Karpas-422 (cell line): ENCODE measurements around the gene PTCH2. TPM values are rescaled to one million over a fixed set of nuclear protein-coding genes. Genes with fewer than 3 reads are reported as not detected.

Source experiments
- DNase-seq: peaks from one replicate; pipeline ENCODE4 v3.0.0-alpha.2; 2015
- H2AFZ ChIP-seq: fragments of 200-600 bp; sonication (generic); 2 replicates; pipeline ENCODE4 v1.6.1; 2014; ENCODE audit warnings: antibody characterized with exemption, low read length, mixed read lengths
- H3K27ac ChIP-seq: fragments of 200-600 bp; sonication (generic); 2 replicates; pipeline ENCODE4 v1.5.1; 2014; ENCODE audit warnings: mild to moderate bottlenecking, low read length, moderate library complexity
- H3K27me3 ChIP-seq: fragments of 200-600 bp; sonication (generic); 2 replicates; pipeline ENCODE4 v1.6.1; 2014; ENCODE audit warnings: low read length, mixed read lengths
- H3K36me3 ChIP-seq: fragments of 200-600 bp; sonication (generic); 2 replicates; pipeline ENCODE4 v1.6.1; 2014; ENCODE audit warnings: low read length, mixed read lengths; ENCODE audit not compliant: insufficient read depth
- H3K4me1 ChIP-seq: fragments of 200-600 bp; sonication (generic); 2 replicates; pipeline ENCODE4 v1.6.1; 2014; ENCODE audit warnings: mild to moderate bottlenecking, low read length, mixed read lengths
- H3K4me2 ChIP-seq: fragments of 200-600 bp; sonication (generic); 2 replicates; pipeline ENCODE4 v1.6.1; 2014; ENCODE audit warnings: low read length, low read depth, mild to moderate bottlenecking; ENCODE audit not compliant: poor library complexity, severe bottlenecking
- H3K4me3 ChIP-seq: fragments of 200-600 bp; sonication (generic); 2 replicates; pipeline ENCODE4 v1.5.1; 2014; ENCODE audit warnings: mild to moderate bottlenecking, antibody characterized with exemption, low read length, mixed read lengths
- H3K79me2 ChIP-seq: fragments of 200-600 bp; sonication (generic); 2 replicates; pipeline ENCODE4 v1.6.1; 2014; ENCODE audit warnings: mild to moderate bottlenecking, low read length, mixed read lengths
- H3K9ac ChIP-seq: fragments of 200-600 bp; sonication (generic); 2 replicates; pipeline ENCODE4 v1.6.0; 2014; ENCODE audit warnings: low read length
- H3K9me2 ChIP-seq: fragments of 200-600 bp; sonication (generic), shearing (Covaris generic); replicated peaks from 2 replicates; pipeline ENCODE4 v1.6.0; 2014; ENCODE audit warnings: mild to moderate bottlenecking, low read length, moderate library complexity; ENCODE audit not compliant: insufficient read depth
- H3K9me3 ChIP-seq: fragments of 300-700, 200-600 bp; sonication (generic); 2 replicates; pipeline ENCODE4 v1.6.1; 2014; ENCODE audit warnings: low read length, mixed read lengths
- H4K20me1 ChIP-seq: fragments of 200-600 bp; sonication (generic); 2 replicates; pipeline ENCODE4 v1.6.1; 2014; ENCODE audit warnings: mild to moderate bottlenecking, antibody characterized with exemption, low read length, low read depth; ENCODE audit not compliant: insufficient read depth
- total RNA-seq: library from RNA; depleted of rRNA; stranded (reverse); fragments of >200 nt; shearing (Covaris generic); gene quantifications from 2 replicates; pipeline ENCODE4 v1.2.3, GENCODE V29; 2014; ENCODE audit warnings: low replicate concordance

Gene PTCH2
- total RNA-seq, 1 experiment from 2014 or later: 0.04 TPM

DNA sequence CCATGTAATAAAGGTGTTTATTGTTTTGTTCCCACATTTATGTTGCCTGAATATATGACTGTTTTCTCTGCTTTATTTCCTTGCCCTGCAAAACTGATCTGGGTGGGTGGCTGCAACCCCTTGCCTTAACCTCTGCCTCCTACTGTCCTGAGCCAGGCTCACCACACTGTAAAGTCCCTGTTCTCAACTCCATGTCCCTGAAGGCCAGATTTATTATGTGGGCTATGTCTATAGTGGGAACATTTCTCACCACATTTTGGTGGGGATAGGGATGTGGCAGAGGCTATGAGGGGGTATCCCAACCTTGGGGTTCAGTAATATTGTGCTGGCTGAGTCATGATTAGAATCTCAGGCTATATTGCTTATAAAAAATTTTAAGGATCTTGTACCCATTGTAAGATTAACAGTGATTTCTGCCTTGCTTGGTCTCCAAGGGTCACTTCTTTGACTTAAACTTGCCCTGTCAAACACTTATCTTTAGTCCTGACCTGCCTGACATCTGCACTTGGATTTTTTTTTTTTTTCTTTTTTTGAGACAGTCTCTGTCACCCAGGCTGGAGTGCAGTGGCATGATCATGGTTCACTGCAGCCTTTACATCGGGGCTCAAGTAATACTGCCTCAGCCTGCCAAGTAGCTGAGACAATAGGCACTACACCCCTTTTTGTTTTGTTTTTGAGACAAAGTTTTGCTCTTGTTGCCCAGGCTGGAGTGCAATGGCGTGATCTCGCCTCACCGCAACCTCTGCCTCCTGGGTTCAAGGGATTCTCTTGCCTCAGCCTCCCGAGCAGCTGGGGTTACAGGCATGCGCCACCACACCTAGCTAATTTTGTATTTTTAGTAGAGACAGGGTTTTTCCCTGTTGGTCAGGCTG, 64.1 kb downstream of the PTCH2 start:
- Histone ChIP-seq H2AFZ (no peak overlapping the region), H3K4me1 (peaks cover 34% of the 10 kb centered on the region), H3K4me2 (no peak overlapping the region), H3K4me3 (no peak overlapping the region), H3K27me3 (no peaks in the 10 kb centered on the region), H3K9me3 (no peaks in the 10 kb centered on the region), H3K9me2 (no peaks in the 10 kb centered on the region), H3K27ac (no peak overlapping the region), H3K9ac (no peak overlapping the region), H4K20me1 (peaks cover 29% of the 10 kb centered on the region; the same call in 1 of the 2 replicates), H3K79me2 (peaks cover 35% of the 10 kb centered on the region), H3K36me3 (peaks cover 28% of the 10 kb centered on the region)
- DNase-seq: no peak

DNA sequence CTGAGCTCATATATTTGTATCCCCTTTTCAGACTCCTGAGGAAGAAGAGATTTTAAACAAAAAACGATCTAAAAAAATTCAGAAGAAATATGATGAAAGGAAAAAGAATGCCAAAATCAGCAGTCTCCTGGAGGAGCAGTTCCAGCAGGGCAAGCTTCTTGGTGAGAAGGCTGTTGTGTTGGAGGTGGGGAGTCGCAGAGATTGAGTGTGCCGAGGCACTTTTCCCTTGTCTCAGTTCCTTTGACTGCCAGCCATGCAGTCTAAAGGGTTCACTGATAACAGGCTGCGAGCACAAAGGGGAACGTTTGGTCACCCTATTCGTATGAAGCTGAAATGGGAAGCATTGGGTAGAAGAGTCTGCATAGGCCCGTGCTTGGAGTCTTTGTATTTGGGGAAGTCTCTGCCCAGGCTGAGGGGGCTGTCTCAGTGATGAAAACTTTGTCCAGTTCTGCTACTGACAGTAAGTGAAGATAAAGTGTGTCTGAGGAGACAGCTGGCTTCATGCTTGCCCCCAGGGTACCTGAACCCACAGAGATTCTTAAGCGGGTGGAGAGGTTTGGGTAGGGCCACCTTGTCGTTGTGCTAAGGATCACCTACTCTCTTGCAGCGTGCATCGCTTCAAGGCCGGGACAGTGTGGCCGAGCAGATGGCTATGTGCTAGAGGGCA, 65.0 kb downstream of the PTCH2 start:
- H3K9ac ChIP-seq: no peak overlapping the region
- no peak overlapping the region for H2AFZ ChIP-seq
- peaks cover 28% of the 10 kb centered on the region for H3K36me3 ChIP-seq
- DNase-seq: no peak
- H3K79me2 ChIP-seq: peaks cover 35% of the 10 kb centered on the region
- no peak overlapping the region for H3K4me3 ChIP-seq
- H4K20me1 ChIP-seq: peaks cover 29% of the 10 kb centered on the region; the same call in 1 of the 2 replicates
- no peaks in the 10 kb centered on the region for H3K9me2 ChIP-seq
- no peaks in the 10 kb centered on the region for H3K9me3 ChIP-seq
- H3K27me3 ChIP-seq: no peaks in the 10 kb centered on the region
- H3K4me1 ChIP-seq: peaks cover 27% of the 10 kb centered on the region
- H3K4me2 ChIP-seq: peak overlapping the region; percentile 92
- no peak overlapping the region for H3K27ac ChIP-seq

DNA sequence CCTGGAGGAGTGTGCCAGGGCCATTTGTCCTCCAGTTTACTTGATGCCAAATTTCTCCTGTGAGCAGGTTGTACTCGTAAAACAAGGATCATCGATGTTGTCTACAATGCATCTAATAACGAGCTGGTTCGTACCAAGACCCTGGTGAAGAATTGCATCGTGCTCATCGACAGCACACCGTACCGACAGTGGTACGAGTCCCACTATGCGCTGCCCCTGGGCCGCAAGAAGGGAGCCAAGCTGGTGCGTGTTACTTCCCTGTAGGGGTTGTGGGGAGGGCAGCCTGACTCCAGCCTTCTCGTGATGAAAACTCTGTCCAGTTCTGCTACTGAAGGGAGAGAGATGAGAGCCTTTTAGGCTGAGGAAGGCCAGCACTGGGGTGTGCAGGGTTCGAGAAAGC, 65.5 kb downstream of the PTCH2 start:
- Histone ChIP-seq H3K9me2 (no peaks in the 10 kb centered on the region), H3K27ac (no peak overlapping the region; the same call in 1 of the 2 replicates), H3K36me3 (peaks cover 28% of the 10 kb centered on the region), H3K27me3 (no peaks in the 10 kb centered on the region), H3K9ac (peak overlapping the region; percentile 95; the same call in 1 of the 2 replicates), H3K4me2 (peak overlapping the region; percentile 92), H3K79me2 (peaks cover 35% of the 10 kb centered on the region), H4K20me1 (peaks cover 29% of the 10 kb centered on the region; the same call in 1 of the 2 replicates), H3K4me3 (peak overlapping the region; percentile 96; the same call in 1 of the 2 replicates), H3K9me3 (no peaks in the 10 kb centered on the region), H2AFZ (no peak overlapping the region), H3K4me1 (peaks cover 24% of the 10 kb centered on the region)
- DNase-seq: no peak

DNA sequence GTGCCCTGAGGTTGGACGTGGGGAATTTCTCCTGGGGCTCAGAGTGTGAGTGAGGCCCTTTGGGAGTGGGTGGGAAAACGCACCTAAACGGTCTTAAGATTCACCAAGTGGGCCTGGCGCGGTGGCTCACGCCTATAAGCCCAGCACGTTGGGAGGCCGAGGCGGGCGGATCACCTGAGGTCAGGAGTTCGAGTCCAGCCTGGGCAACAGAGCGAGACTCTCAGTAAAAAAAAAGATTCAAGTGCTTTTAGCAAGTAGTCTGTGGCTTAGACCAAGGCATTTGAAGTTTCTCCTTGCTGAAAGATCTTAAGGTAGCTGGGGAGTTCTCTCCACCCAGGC, 66.4 kb downstream of the PTCH2 start:
- Histone ChIP-seq H3K9ac (peak overlapping the region; percentile 95), H3K36me3 (peaks cover 28% of the 10 kb centered on the region), H3K27me3 (no peaks in the 10 kb centered on the region), H3K79me2 (peaks cover 35% of the 10 kb centered on the region), H3K4me3 (peak overlapping the region; percentile 96), H3K4me1 (peaks cover 24% of the 10 kb centered on the region), H3K27ac (peak overlapping the region; percentile 93), H3K4me2 (peak overlapping the region; percentile 92), H3K9me3 (no peaks in the 10 kb centered on the region), H4K20me1 (peaks cover 29% of the 10 kb centered on the region; the same call in 1 of the 2 replicates), H3K9me2 (no peaks in the 10 kb centered on the region), H2AFZ (no peak overlapping the region)
- no peak for DNase-seq

DNA sequence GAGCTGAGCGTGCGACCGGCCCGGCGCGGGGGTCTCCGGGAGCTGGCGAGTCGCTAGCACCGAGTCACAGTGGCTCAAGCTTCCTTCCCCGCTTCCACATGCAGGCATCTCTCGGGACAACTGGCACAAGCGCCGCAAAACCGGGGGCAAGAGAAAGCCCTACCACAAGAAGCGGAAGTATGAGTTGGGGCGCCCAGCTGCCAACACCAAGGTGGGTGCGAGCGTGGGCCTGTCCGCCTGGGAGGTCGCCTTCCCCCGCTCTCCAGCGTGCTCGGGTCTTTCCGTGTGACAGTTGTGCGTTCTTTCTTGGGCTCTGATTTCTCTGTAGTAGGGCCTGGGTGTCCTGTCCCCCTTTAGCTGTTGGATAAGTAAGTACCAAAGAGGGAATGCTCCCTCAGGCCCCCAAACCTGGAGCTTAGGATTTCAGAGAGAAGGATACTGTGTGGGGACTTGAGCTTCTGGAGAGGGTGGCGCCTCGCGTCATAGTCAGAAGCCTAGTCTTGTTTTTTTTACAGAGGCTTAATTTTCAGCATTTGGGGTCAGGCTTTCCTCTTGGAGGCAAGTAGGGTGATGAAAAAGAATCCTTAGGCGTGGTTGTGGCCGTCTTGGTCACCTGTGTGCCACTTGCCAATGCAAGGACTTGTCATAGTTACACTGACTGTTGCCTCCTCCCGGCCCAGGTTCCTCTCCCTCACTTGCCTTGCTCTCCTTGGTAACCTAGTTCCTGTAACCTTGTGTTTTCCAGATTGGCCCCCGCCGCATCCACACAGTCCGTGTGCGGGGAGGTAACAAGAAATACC, 66.9 kb downstream of the PTCH2 start:
- Histone ChIP-seq H2AFZ (no peak overlapping the region), H3K4me3 (peak overlapping the region; percentile 96), H3K4me2 (peak overlapping the region; percentile 92), H3K9me3 (no peaks in the 10 kb centered on the region), H4K20me1 (peaks cover 29% of the 10 kb centered on the region; the same call in 1 of the 2 replicates), H3K9me2 (no peaks in the 10 kb centered on the region), H3K36me3 (peaks cover 28% of the 10 kb centered on the region), H3K4me1 (peaks cover 24% of the 10 kb centered on the region), H3K9ac (peak overlapping the region; percentile 95), H3K27ac (peak overlapping the region; percentile 93), H3K79me2 (peaks cover 35% of the 10 kb centered on the region), H3K27me3 (no peaks in the 10 kb centered on the region)
- peak; percentile 76 for DNase-seq

DNA sequence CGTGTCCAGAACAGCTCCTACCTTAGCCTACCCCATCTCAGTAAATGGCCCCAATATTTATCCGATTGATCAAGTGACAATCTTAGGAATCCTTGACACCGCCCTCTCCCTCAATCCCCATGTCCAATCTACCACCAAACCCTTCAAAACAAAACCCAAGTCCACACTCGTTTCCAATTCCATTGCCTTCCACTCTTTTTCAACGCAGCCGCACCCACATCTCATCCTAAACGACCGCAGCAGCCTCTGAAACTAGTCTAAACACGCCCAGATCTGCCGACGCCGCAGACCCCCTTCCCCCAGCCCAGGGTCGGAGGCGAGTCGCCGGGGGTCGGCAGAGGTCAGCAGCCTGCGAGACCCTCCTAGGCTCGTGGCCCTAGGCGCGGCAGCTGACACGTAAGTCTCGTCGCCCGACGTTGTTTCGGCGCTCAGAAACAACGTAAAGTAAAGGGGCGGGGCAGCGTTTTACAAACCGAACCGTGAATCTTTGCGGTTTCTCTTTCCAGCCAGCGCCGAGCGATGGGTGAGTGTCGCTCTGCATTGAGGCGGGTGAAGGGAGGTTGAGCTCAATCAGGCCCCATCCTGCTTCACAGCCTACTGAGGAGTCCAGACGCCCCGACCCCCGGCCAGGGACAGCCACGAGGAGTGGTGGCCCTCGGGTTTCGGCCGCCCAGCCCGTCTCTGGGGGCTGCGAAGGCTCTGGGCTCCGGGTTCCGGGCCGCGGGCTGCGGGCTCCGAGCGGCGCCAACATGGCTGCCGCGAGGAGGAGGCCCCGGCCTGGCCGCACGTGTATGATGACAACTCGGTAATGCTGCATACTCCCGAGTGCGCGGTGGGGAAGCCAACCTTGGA, 67.7 kb downstream of the PTCH2 start, which contains the start of gene RPS8:
Gene RPS8, plus strand, starts transcription at position 463 of the 852 bp plus-strand sequence. Its CDS starts 57 bp downstream, at position 520.
- Histone ChIP-seq H3K9me2 (no peaks in the 10 kb centered on the region), H4K20me1 (peaks cover 29% of the 10 kb centered on the region; the same call in 1 of the 2 replicates), H3K79me2 (peaks cover 35% of the 10 kb centered on the region), H3K9me3 (no peaks in the 10 kb centered on the region), H3K9ac (peak within 1 kb of the TSS; percentile 95), H2AFZ (no peak within 1 kb of the TSS), H3K27ac (peak within 1 kb of the TSS; percentile 93), H3K4me3 (peak within 1 kb of the TSS; percentile 96), H3K27me3 (no peaks in the 10 kb centered on the region), H3K36me3 (peaks cover 28% of the 10 kb centered on the region), H3K4me2 (peak within 1 kb of the TSS; percentile 92), H3K4me1 (peaks cover 24% of the 10 kb centered on the region)
- DNase-seq: peak; percentile 97
